ENCODE results near the gene ATP1A3. TPM values are rescaled to one million over a fixed set of nuclear protein-coding genes. Genes with fewer than 3 reads are reported as not detected.

Gene ATP1A3
- total RNA-seq, 3 donors from 2014 or later, result 2.8 to 4.9 (median 3.7) TPM

DNA sequence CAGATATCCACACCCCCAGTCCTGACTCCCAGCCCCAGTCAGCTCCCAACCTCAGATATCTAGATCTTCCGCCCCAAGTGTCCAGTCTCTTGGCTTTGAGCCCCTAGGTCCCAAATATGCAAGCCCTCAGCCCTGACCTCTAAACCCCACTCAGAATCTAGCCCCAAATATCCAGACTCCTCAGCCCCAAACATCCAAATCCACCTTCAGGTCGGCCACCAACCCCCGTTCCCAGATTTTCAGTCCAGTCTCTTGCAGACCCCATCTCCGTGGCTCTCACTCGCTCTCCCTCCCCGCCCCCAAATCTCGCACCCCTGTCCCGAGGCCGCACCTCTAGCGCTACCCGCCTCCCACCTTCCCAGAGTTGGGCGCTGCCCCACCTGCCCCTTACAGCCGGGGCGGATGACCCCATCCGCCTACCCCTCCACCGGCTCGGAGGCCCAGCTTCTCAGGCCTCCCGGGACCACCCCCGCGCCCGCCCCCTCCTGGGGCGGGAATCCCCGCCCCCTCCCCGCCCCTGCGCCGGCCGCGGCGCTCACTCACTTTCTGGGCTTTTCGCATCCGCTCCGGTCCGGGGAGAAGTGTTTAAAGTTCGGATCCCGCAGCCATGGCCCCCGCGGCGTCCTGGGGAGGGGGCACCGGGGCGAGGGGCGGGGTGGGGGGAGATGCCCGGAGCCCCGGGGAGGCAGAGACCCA is 66.4 kb downstream of the ATP1A3 start:
- ATAC-seq (peak; percentile 19 to 36), DNase-seq (peak; percentile 37)
- Mint-ChIP-seq H3K9me3 (no peaks in the 10 kb centered on the region), H3K36me3 (ENCODE audit: insufficient read depth) (peaks cover 2% of the 10 kb centered on the region), H3K4me3 (peak overlapping the region; percentile 82), H3K4me1 (ENCODE audit: low read depth) (peaks cover 33% of the 10 kb centered on the region), H3K27me3 (ENCODE audit: low read depth) (peaks cover 2% of the 10 kb centered on the region)

GRCh38 chr19:41926763-41927496 is 67.1 kb downstream of the ATP1A3 start:
- Mint-ChIP-seq H3K4me1 (ENCODE audit: low read depth) (peaks cover 37% of the 10 kb centered on the region), H3K36me3 (ENCODE audit: insufficient read depth) (peaks cover 2% of the 10 kb centered on the region), H3K9me3 (no peaks in the 10 kb centered on the region), H3K27me3 (ENCODE audit: low read depth) (peaks cover 6% of the 10 kb centered on the region), H3K4me3 (no peak overlapping the region)
- DNase-seq (no peak), ATAC-seq (no peak)

- ATAC-seq (no peak), DNase-seq (no peak)
- Mint-ChIP-seq H3K27me3 (ENCODE audit: low read depth) (peaks cover 6% of the 10 kb centered on the region), H3K9me3 (no peaks in the 10 kb centered on the region), H3K36me3 (ENCODE audit: insufficient read depth) (peaks cover 2% of the 10 kb centered on the region), H3K4me1 (ENCODE audit: low read depth) (peaks cover 38% of the 10 kb centered on the region), H3K4me3 (no peak overlapping the region)
Observed at GRCh38 chr19:41926028-41926762, 67.8 kb downstream of the ATP1A3 start.

GRCh38 chr19:41925208-41926003 is 68.6 kb downstream of the ATP1A3 start:
- no peak for DNase-seq
- Mint-ChIP-seq H3K9me3 (no peaks in the 10 kb centered on the region), H3K4me3 (no peak overlapping the region), H3K36me3 (ENCODE audit: insufficient read depth) (peaks cover 2% of the 10 kb centered on the region), H3K27me3 (ENCODE audit: low read depth) (peaks cover 6% of the 10 kb centered on the region), H3K4me1 (ENCODE audit: low read depth) (peaks cover 34% of the 10 kb centered on the region)
- ATAC-seq, result no peak

DNA sequence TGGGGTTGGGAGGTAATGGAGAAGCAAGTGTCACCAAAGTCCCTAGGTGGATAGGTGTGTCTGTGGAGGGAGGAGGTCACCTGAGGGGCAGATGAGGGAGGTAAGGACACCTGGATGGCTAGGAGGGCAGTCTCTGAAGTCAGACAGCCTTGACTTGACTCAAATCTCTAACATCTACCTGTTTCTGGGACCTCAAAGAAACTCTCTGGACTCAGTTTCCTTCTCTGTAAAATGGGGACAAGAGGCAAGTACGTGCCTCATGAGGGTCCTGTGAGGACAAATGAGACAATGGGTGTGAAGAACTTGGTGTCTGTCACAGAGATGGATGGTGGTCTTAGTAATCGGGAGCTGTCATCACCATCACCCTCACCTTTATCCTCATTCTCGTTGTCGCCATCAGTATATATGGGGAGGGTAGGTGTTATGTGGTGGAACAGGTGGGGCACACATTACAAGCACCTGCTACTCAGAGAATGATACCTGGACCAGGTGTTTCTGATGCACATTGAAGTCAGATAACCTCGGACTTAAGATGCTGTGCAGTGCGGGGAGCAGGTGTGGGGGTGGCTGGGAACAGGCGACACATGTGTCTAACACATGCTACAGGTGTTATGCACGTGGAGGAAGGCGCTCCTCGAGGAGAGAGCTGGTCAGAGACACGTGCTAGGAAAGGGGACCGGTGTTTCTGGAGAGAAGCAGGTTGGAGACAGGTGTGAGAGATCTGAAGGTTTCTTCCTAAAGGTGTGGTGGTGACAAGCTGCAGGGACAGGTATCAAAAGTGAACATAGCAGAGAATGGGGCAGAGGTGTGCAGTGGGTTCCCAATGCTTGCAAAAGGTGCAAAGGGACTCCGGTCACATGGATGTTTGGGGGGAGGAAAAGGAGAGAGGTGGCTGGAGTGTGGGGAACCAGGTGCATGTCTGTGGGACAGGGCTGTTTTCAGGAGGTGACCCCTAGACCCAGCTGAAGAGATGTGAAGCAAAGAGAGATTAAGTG is 69.6 kb downstream of the ATP1A3 start:
- Mint-ChIP-seq H3K4me1 (ENCODE audit: low read depth) (peaks cover 25% of the 10 kb centered on the region), H3K9me3 (no peaks in the 10 kb centered on the region), H3K36me3 (ENCODE audit: insufficient read depth) (peaks cover 2% of the 10 kb centered on the region), H3K27me3 (ENCODE audit: low read depth) (peaks cover 6% of the 10 kb centered on the region), H3K4me3 (no peak overlapping the region)
- ATAC-seq (no peak), DNase-seq (no peak)

GRCh38 chr19:41923045-41923788 is 70.8 kb downstream of the ATP1A3 start:
- no peak for DNase-seq
- Mint-ChIP-seq H3K27me3 (ENCODE audit: low read depth) (peaks cover 6% of the 10 kb centered on the region), H3K9me3 (no peaks in the 10 kb centered on the region), H3K36me3 (ENCODE audit: insufficient read depth) (peaks cover 2% of the 10 kb centered on the region), H3K4me3 (no peak overlapping the region), H3K4me1 (ENCODE audit: low read depth) (peaks cover 17% of the 10 kb centered on the region)
- no peak for ATAC-seq

DNA sequence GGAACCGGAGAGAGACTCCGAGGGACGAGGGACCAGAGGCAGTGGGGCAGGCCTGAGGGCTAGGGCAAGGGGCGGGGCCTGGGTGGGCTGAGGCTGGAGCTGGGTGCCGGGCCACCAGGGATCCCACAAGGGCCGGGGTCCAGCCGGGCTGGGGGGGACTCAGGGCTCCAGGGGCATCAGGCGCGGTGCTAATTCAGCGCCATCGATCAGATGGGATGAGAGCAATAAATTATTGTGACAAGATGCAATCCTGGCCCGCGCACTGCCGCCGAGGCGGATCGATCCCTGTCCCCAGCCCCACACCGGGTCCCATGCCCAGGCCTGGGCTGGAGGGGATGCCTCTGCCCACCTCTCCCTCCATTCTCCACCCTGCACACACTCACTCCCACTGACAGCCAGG is 71.4 kb downstream of the ATP1A3 start:
- H3K4me1 Mint-ChIP-seq (ENCODE audit: low read depth), result peaks cover 16% of the 10 kb centered on the region
- H3K27me3 Mint-ChIP-seq (ENCODE audit: low read depth), result peaks cover 6% of the 10 kb centered on the region
- no peak for ATAC-seq
- no peak overlapping the region for H3K4me3 Mint-ChIP-seq
- DNase-seq, result no peak
- no peaks in the 10 kb centered on the region for H3K9me3 Mint-ChIP-seq
- peaks cover 2% of the 10 kb centered on the region for H3K36me3 Mint-ChIP-seq (ENCODE audit: insufficient read depth)

GRCh38 chr19:41921577-41922576 is 72.2 kb downstream of the ATP1A3 start:
- ATAC-seq, result peak in 1 of 2 donors; percentile 35
- peaks cover 6% of the 10 kb centered on the region for H3K27me3 Mint-ChIP-seq (ENCODE audit: low read depth)
- H3K4me3 Mint-ChIP-seq, result no peak overlapping the region
- H3K4me1 Mint-ChIP-seq (ENCODE audit: low read depth), result peaks cover 16% of the 10 kb centered on the region
- H3K36me3 Mint-ChIP-seq (ENCODE audit: insufficient read depth), result peaks cover 2% of the 10 kb centered on the region
- no peaks in the 10 kb centered on the region for H3K9me3 Mint-ChIP-seq
- no peak for DNase-seq

- Mint-ChIP-seq H3K4me3 (no peak overlapping the region), H3K4me1 (ENCODE audit: low read depth) (peaks cover 16% of the 10 kb centered on the region), H3K27me3 (ENCODE audit: low read depth) (peaks cover 6% of the 10 kb centered on the region), H3K36me3 (ENCODE audit: insufficient read depth) (peaks cover 2% of the 10 kb centered on the region), H3K9me3 (no peaks in the 10 kb centered on the region)
- no peak for DNase-seq
- ATAC-seq, result no peak
Observed at GRCh38 chr19:41920882-41921576, 73.0 kb downstream of the ATP1A3 start.

- Mint-ChIP-seq H3K36me3 (ENCODE audit: insufficient read depth) (peaks cover 2% of the 10 kb centered on the region), H3K9me3 (no peaks in the 10 kb centered on the region), H3K4me3 (no peak overlapping the region), H3K27me3 (ENCODE audit: low read depth) (peaks cover 6% of the 10 kb centered on the region), H3K4me1 (ENCODE audit: low read depth) (peaks cover 16% of the 10 kb centered on the region)
- DNase-seq (no peak), ATAC-seq (peak; percentile 16 to 33)
Observed at GRCh38 chr19:41919948-41920712, 73.9 kb downstream of the ATP1A3 start.

All from activated T-cell treated with anti-CD3 and anti-CD28 coated beads, Interleukin-2, amount 50 U/mL, for 4 hours (primary cell).